ENCODE data around the gene SPACA4. TPM values are rescaled to one million over a fixed set of nuclear protein-coding genes. Genes with fewer than 3 reads are reported as not detected.
A peak's percentile ranks its signal among the peaks of the same experiment; 100 is the strongest.

SPACA4 gene
- total RNA-seq, 2 donors from 2014 or later = not detected

GRCh38 chr19:48639483-48640375 lies 33.2 kb downstream of the SPACA4 start:
- H3K27ac Mint-ChIP-seq = peak overlapping the region; percentile 99

GRCh38 chr19:48641850-48642249 lies 35.3 kb downstream of the SPACA4 start:
- H3K9me3 Mint-ChIP-seq = peaks cover 4% of the 10 kb centered on the region
- H3K4me3 Mint-ChIP-seq = no peak overlapping the region
- H3K27ac Mint-ChIP-seq = no peak overlapping the region
- H3K4me1 Mint-ChIP-seq = peaks cover 35% of the 10 kb centered on the region
- H3K27me3 Mint-ChIP-seq = no peaks in the 10 kb centered on the region
- H3K36me3 Mint-ChIP-seq (ENCODE audit: low read depth) = peaks cover 6% of the 10 kb centered on the region
- no peak for ATAC-seq (replicated peaks)

More at GRCh38 chr19:48639483-48640375, 33.2 kb downstream of the SPACA4 start:
- no peak for ATAC-seq (replicated peaks)
- H3K36me3 Mint-ChIP-seq (ENCODE audit: low read depth) = peaks cover 6% of the 10 kb centered on the region
- H3K4me3 Mint-ChIP-seq = peak overlapping the region; percentile 96
- peaks cover 28% of the 10 kb centered on the region for H3K4me1 Mint-ChIP-seq
- no peaks in the 10 kb centered on the region for H3K27me3 Mint-ChIP-seq
- H3K9me3 Mint-ChIP-seq = peaks cover 4% of the 10 kb centered on the region

GRCh38 chr19:48642862-48643261 lies 36.3 kb downstream of the SPACA4 start:
- Mint-ChIP-seq H3K9me3 (no peaks in the 10 kb centered on the region), H3K36me3 (ENCODE audit: low read depth) (peaks cover 1% of the 10 kb centered on the region), H3K4me1 (peaks cover 33% of the 10 kb centered on the region), H3K27me3 (no peaks in the 10 kb centered on the region), H3K27ac (no peak overlapping the region), H3K4me3 (no peak overlapping the region)
- ATAC-seq (replicated peaks) = no peak

- Mint-ChIP-seq H3K36me3 (ENCODE audit: low read depth) (no peaks in the 10 kb centered on the region), H3K4me3 (peak overlapping the region; percentile 93), H3K4me1 (peaks cover 29% of the 10 kb centered on the region), H3K9me3 (no peaks in the 10 kb centered on the region), H3K27me3 (no peaks in the 10 kb centered on the region), H3K27ac (no peak overlapping the region)
- ATAC-seq (replicated peaks) = no peak
Observed at GRCh38 chr19:48644355-48644754, 37.8 kb downstream of the SPACA4 start.

GRCh38 chr19:48644839-48645619 lies 38.5 kb downstream of the SPACA4 start:
- peaks cover 25% of the 10 kb centered on the region for H3K4me1 Mint-ChIP-seq
- ATAC-seq (replicated peaks) = peak; percentile 52
- peak overlapping the region; percentile 92 for H3K27ac Mint-ChIP-seq

GRCh38 chr19:48645620-48646000 lies 39.1 kb downstream of the SPACA4 start:
- Mint-ChIP-seq H3K27me3 (no peaks in the 10 kb centered on the region), H3K4me1 (peaks cover 25% of the 10 kb centered on the region), H3K4me3 (peak overlapping the region; percentile 93), H3K27ac (peak overlapping the region; percentile 92), H3K36me3 (ENCODE audit: low read depth) (no peaks in the 10 kb centered on the region), H3K9me3 (no peaks in the 10 kb centered on the region)
- no peak for ATAC-seq (replicated peaks)

More at GRCh38 chr19:48644839-48645619, 38.5 kb downstream of the SPACA4 start:
- H3K4me3 Mint-ChIP-seq = peak overlapping the region; percentile 93
- H3K9me3 Mint-ChIP-seq = no peaks in the 10 kb centered on the region
- H3K27me3 Mint-ChIP-seq = no peaks in the 10 kb centered on the region
- H3K36me3 Mint-ChIP-seq (ENCODE audit: low read depth) = no peaks in the 10 kb centered on the region

- Mint-ChIP-seq H3K4me1 (peaks cover 25% of the 10 kb centered on the region), H3K4me3 (peak within 1 kb of the TSS; percentile 93), H3K9me3 (no peaks in the 10 kb centered on the region), H3K27me3 (no peaks in the 10 kb centered on the region), H3K27ac (peak within 1 kb of the TSS; percentile 92), H3K36me3 (ENCODE audit: low read depth) (no peaks in the 10 kb centered on the region)
- ATAC-seq (replicated peaks) = peak; percentile 90
Observed at GRCh38 chr19:48646001-48646721, 39.6 kb downstream of the SPACA4 start, which contains the start of gene CA11. Gene CA11, minus strand, starts transcription at chr19:48646187. Its CDS starts 555 bp downstream, at chr19:48645632.

- no peaks in the 10 kb centered on the region for H3K27me3 Mint-ChIP-seq
- H3K4me3 Mint-ChIP-seq = peak overlapping the region; percentile 93
- no peaks in the 10 kb centered on the region for H3K36me3 Mint-ChIP-seq (ENCODE audit: low read depth)
- peaks cover 25% of the 10 kb centered on the region for H3K4me1 Mint-ChIP-seq
- peak overlapping the region; percentile 92 for H3K27ac Mint-ChIP-seq
- no peaks in the 10 kb centered on the region for H3K9me3 Mint-ChIP-seq
- no peak for ATAC-seq (replicated peaks)
Observed at GRCh38 chr19:48646722-48647216, 40.2 kb downstream of the SPACA4 start.

- Mint-ChIP-seq H3K27ac (peak overlapping the region; percentile 24), H3K4me1 (peaks cover 25% of the 10 kb centered on the region), H3K4me3 (peak overlapping the region; percentile 22), H3K27me3 (no peaks in the 10 kb centered on the region), H3K9me3 (no peaks in the 10 kb centered on the region), H3K36me3 (ENCODE audit: low read depth) (no peaks in the 10 kb centered on the region)
- no peak for ATAC-seq (replicated peaks)
Observed at GRCh38 chr19:48648134-48648533, 41.6 kb downstream of the SPACA4 start.

- Mint-ChIP-seq H3K4me3 (no peak overlapping the region), H3K9me3 (no peaks in the 10 kb centered on the region), H3K27ac (peak overlapping the region; percentile 41), H3K36me3 (ENCODE audit: low read depth) (no peaks in the 10 kb centered on the region), H3K27me3 (no peaks in the 10 kb centered on the region), H3K4me1 (peaks cover 13% of the 10 kb centered on the region)
- no peak for ATAC-seq (replicated peaks)
Observed at GRCh38 chr19:48650974-48651682, 44.6 kb downstream of the SPACA4 start.

GRCh38 chr19:48651683-48652048 lies 45.1 kb downstream of the SPACA4 start:
- H3K27me3 Mint-ChIP-seq = no peaks in the 10 kb centered on the region
- no peaks in the 10 kb centered on the region for H3K36me3 Mint-ChIP-seq (ENCODE audit: low read depth)
- no peaks in the 10 kb centered on the region for H3K9me3 Mint-ChIP-seq
- H3K4me3 Mint-ChIP-seq = no peak overlapping the region
- H3K27ac Mint-ChIP-seq = peak overlapping the region; percentile 41
- peaks cover 11% of the 10 kb centered on the region for H3K4me1 Mint-ChIP-seq
- no peak for ATAC-seq (replicated peaks)

- H3K4me1 Mint-ChIP-seq = peaks cover 3% of the 10 kb centered on the region
- no peaks in the 10 kb centered on the region for H3K27me3 Mint-ChIP-seq
- no peaks in the 10 kb centered on the region for H3K36me3 Mint-ChIP-seq (ENCODE audit: low read depth)
- H3K27ac Mint-ChIP-seq = no peak overlapping the region
- no peak for ATAC-seq (replicated peaks)
- H3K9me3 Mint-ChIP-seq = no peaks in the 10 kb centered on the region
- no peak overlapping the region for H3K4me3 Mint-ChIP-seq
Observed at GRCh38 chr19:48654299-48655059, 47.9 kb downstream of the SPACA4 start.

- H3K9me3 Mint-ChIP-seq = no peaks in the 10 kb centered on the region
- peaks cover 9% of the 10 kb centered on the region for H3K4me1 Mint-ChIP-seq
- H3K27ac Mint-ChIP-seq = no peak overlapping the region
- H3K36me3 Mint-ChIP-seq (ENCODE audit: low read depth) = no peaks in the 10 kb centered on the region
- H3K27me3 Mint-ChIP-seq = no peaks in the 10 kb centered on the region
- no peak for ATAC-seq (replicated peaks)
- no peak overlapping the region for H3K4me3 Mint-ChIP-seq
Observed at GRCh38 chr19:48656840-48657474, 50.4 kb downstream of the SPACA4 start.

Measured in activated T-helper 17 cell treated with anti-CD3 and anti-CD28 coated beads, Interleukin-2, amount 50 U/mL, for 72 hours (primary cell).